ENCODE measurements around the gene GADD45A.

- TF ChIP-seq CTCF (IDR thresholded peaks at IDR 0.05) = no peak
- no peak for TF ChIP-seq POLR2A (IDR thresholded peaks at IDR 0.05)
- TF ChIP-seq POLR2AphosphoS5 (IDR thresholded peaks at IDR 0.05) = no peak
- TF ChIP-seq EP300 (IDR thresholded peaks at IDR 0.05) = no peak
These were observed 4.5 kb upstream of the GADD45A start for GRCh38 chr1:67680486-67680885.

Data from sigmoid colon (tissue), 4 donors.